ENCODE data around the gene CALHM3. TPM values are rescaled to one million over a fixed set of nuclear protein-coding genes. Genes with fewer than 3 reads are reported as not detected.

Gene CALHM3
- total RNA-seq, 2 experiments from 2014 or later, result not detected

- peak overlapping the region; percentile 76 for H3K27ac ChIP-seq (ENCODE audit: low read depth, low read length, poor library complexity, severe bottlenecking)
- DNase-seq (ENCODE audit: low spot score), result no peak
- no TSS peak for BruUV-seq (replicated peaks)
- H3K9me3 ChIP-seq (ENCODE audit: low read length), result no peaks in the 10 kb centered on the region
- peak overlapping the region; percentile 95; the same call in 1 of the 2 replicates for H2AFZ ChIP-seq (ENCODE audit: low read length)
- no peaks in the 10 kb centered on the region for H3K9me2 ChIP-seq (ENCODE audit: insufficient read depth, low read length)
- ChIA-PET CTCF (ENCODE audit: unreplicated experiment) (no interaction called here), POLR2A (interaction anchor here (0.6 to 4.2 kb wide), 5 partner anchors 9 to 608 kb away, joined by 3 to 13 read pairs (median 4); no protein-coding TSS in a partner anchor)
- H3K36me3 ChIP-seq (ENCODE audit: insufficient read depth, low read length), result no peaks in the 10 kb centered on the region
- H3K79me2 ChIP-seq (ENCODE audit: insufficient read depth, low read depth, low read length), result no peaks in the 10 kb centered on the region
- peak overlapping the region; percentile 61 for H3K4me2 ChIP-seq (ENCODE audit: low read length)
- no peak for TF ChIP-seq CTCF (conservative IDR thresholded peaks at IDR 0.05; ENCODE audit: low read length)
- no peak for TF ChIP-seq EZH2phosphoT487 (IDR thresholded peaks at IDR 0.05; ENCODE audit: borderline replicate concordance, low read depth, low read length)
- peaks cover 74% of the 10 kb centered on the region for H3K4me1 ChIP-seq (ENCODE audit: insufficient read depth, low read length, poor library complexity, severe bottlenecking)
- H4K20me1 ChIP-seq (ENCODE audit: insufficient read depth, low read length), result no peaks in the 10 kb centered on the region
- intact Hi-C loops (cut with micrococcal nuclease; ENCODE audit: unreplicated experiment), result no loop called here
- H3K4me3 ChIP-seq (ENCODE audit: low read depth, low read length, poor library complexity, severe bottlenecking), result no peak overlapping the region
Observed at GRCh38 chr10:103466734-103467133, 12.3 kb downstream of the CALHM3 start.

GRCh38 chr10:103465411-103466179 lies 13.4 kb downstream of the CALHM3 start:
- no peaks in the 10 kb centered on the region for H3K36me3 ChIP-seq (ENCODE audit: insufficient read depth, low read length)
- no peak for DNase-seq (ENCODE audit: low spot score)
- no peak overlapping the region for H3K4me3 ChIP-seq (ENCODE audit: low read depth, low read length, poor library complexity, severe bottlenecking)
- H4K20me1 ChIP-seq (ENCODE audit: insufficient read depth, low read length), result no peaks in the 10 kb centered on the region
- intact Hi-C loops (cut with micrococcal nuclease; ENCODE audit: unreplicated experiment), result no loop called here
- peak overlapping the region; percentile 52 for H3K27ac ChIP-seq (ENCODE audit: low read depth, low read length, poor library complexity, severe bottlenecking)
- no peaks in the 10 kb centered on the region for H3K9me2 ChIP-seq (ENCODE audit: insufficient read depth, low read length)
- no TSS peak for BruUV-seq (replicated peaks)
- CTCF ChIA-PET (ENCODE audit: unreplicated experiment), result interaction anchor here (1.1 kb wide), 1 partner anchor 10 kb away, joined by 4 read pairs; no protein-coding TSS in a partner anchor
- H3K79me2 ChIP-seq (ENCODE audit: insufficient read depth, low read depth, low read length), result no peaks in the 10 kb centered on the region
- peaks cover 63% of the 10 kb centered on the region for H3K4me1 ChIP-seq (ENCODE audit: insufficient read depth, low read length, poor library complexity, severe bottlenecking)
- POLR2A ChIA-PET, result interaction anchor here (0.6 to 4.2 kb wide), 3 partner anchors 10 to 45 kb away, joined by 3 to 13 read pairs (median 4); no protein-coding TSS in a partner anchor
- H2AFZ ChIP-seq (ENCODE audit: low read length), result peak overlapping the region; percentile 63; the same call in 1 of the 2 replicates
- no peaks in the 10 kb centered on the region for H3K9me3 ChIP-seq (ENCODE audit: low read length)
- H3K4me2 ChIP-seq (ENCODE audit: low read length), result peak overlapping the region; percentile 49
- TF ChIP-seq CTCF (conservative IDR thresholded peaks at IDR 0.05; ENCODE audit: low read length) (no peak), EZH2phosphoT487 (IDR thresholded peaks at IDR 0.05; ENCODE audit: borderline replicate concordance, low read depth, low read length) (no peak)

- intact Hi-C loops (cut with micrococcal nuclease; ENCODE audit: unreplicated experiment), result no loop called here
- no peaks in the 10 kb centered on the region for H4K20me1 ChIP-seq (ENCODE audit: insufficient read depth, low read length)
- peaks cover 67% of the 10 kb centered on the region for H3K4me1 ChIP-seq (ENCODE audit: insufficient read depth, low read length, poor library complexity, severe bottlenecking)
- POLR2A ChIA-PET, result interaction anchor here (0.7 to 1.2 kb wide), 4 partner anchors 8 to 588 kb away, joined by 3 to 4 read pairs (median 3); no protein-coding TSS in a partner anchor
- TF ChIP-seq CTCF (conservative IDR thresholded peaks at IDR 0.05; ENCODE audit: low read length) (no peak), EZH2phosphoT487 (IDR thresholded peaks at IDR 0.05; ENCODE audit: borderline replicate concordance, low read depth, low read length) (no peak)
- H3K4me3 ChIP-seq (ENCODE audit: low read depth, low read length, poor library complexity, severe bottlenecking), result no peak overlapping the region
- H3K36me3 ChIP-seq (ENCODE audit: insufficient read depth, low read length), result no peaks in the 10 kb centered on the region
- CTCF ChIA-PET (ENCODE audit: unreplicated experiment), result no interaction called here
- no TSS peak for BruUV-seq (replicated peaks)
- no peak overlapping the region for H3K4me2 ChIP-seq (ENCODE audit: low read length)
- H3K9me2 ChIP-seq (ENCODE audit: insufficient read depth, low read length), result no peaks in the 10 kb centered on the region
- no peak overlapping the region for H2AFZ ChIP-seq (ENCODE audit: low read length)
- no peak overlapping the region for H3K27ac ChIP-seq (ENCODE audit: low read depth, low read length, poor library complexity, severe bottlenecking)
- H3K79me2 ChIP-seq (ENCODE audit: insufficient read depth, low read depth, low read length), result no peaks in the 10 kb centered on the region
- no peak for DNase-seq (ENCODE audit: low spot score)
- H3K9me3 ChIP-seq (ENCODE audit: low read length), result no peaks in the 10 kb centered on the region
Observed at GRCh38 chr10:103463499-103463898, 15.5 kb downstream of the CALHM3 start.
